HepG2 (cell line): ENCODE data around the gene NHLRC3. TPM values are rescaled to one million over a fixed set of nuclear protein-coding genes. Genes with fewer than 3 reads are reported as not detected.
A peak's percentile ranks its signal among the peaks of the same experiment; 100 is the strongest.

ENCODE experiments used
- EHMT2 ChIP-seq: fragments of 200-600 bp; sonication (generic); IDR thresholded peaks from 2 replicates; pipeline ENCODE4 v1.7.0; 2017; ENCODE audit warnings: antibody characterized with exemption, low read depth, low read length, borderline replicate concordance
- JUN ChIP-seq: sonication (generic); formaldehyde crosslinking; IDR thresholded peaks from 2 replicates; pipeline ENCODE4 v1.4.0; 2020; ENCODE audit warnings: mild to moderate bottlenecking, missing genetic modification reagents
- KLF12 ChIP-seq: sonication (generic); formaldehyde crosslinking; IDR thresholded peaks from 2 replicates; pipeline ENCODE4 v1.4.0; 2020; ENCODE audit warnings: missing genetic modification reagents, borderline replicate concordance
- KLF13 ChIP-seq: sonication (generic); formaldehyde crosslinking; IDR thresholded peaks from 2 replicates; pipeline ENCODE4 v1.4.0; 2020; ENCODE audit warnings: mild to moderate bottlenecking, missing genetic modification reagents
- RCOR2 ChIP-seq: IDR thresholded peaks from 2 replicates; pipeline ENCODE4 v1.6.1; 2016; ENCODE audit warnings: missing biosample characterization, missing genetic modification reagents
- SIX4 ChIP-seq: sonication (generic); formaldehyde crosslinking; IDR thresholded peaks from 2 replicates; pipeline ENCODE4 v1.4.0; 2020; ENCODE audit warnings: missing genetic modification reagents
- SOX5 ChIP-seq: IDR thresholded peaks from 2 replicates; pipeline ENCODE4 v1.6.1; 2016; ENCODE audit warnings: borderline replicate concordance
- ZNF12 ChIP-seq: sonication (generic); formaldehyde crosslinking; IDR thresholded peaks from 2 replicates; pipeline ENCODE4 v1.5.0; 2020; ENCODE audit warnings: missing genetic modification reagents
- ZNF121 ChIP-seq: sonication (generic); formaldehyde crosslinking; IDR thresholded peaks from 2 replicates; pipeline ENCODE4 v1.5.0; 2020; ENCODE audit warnings: mild to moderate bottlenecking, missing genetic modification reagents
- ZNF260 ChIP-seq: sonication (generic); formaldehyde crosslinking; IDR thresholded peaks from 2 replicates; pipeline ENCODE4 v1.4.0; 2020; ENCODE audit warnings: missing genetic modification reagents, low read depth, mild to moderate bottlenecking, borderline replicate concordance
- ZNF263 ChIP-seq: sonication (generic); formaldehyde crosslinking; IDR thresholded peaks from 2 replicates; pipeline ENCODE4 v1.4.0; 2020; ENCODE audit warnings: missing genetic modification reagents
- ZNF589 ChIP-seq: sonication (generic); formaldehyde crosslinking; conservative IDR thresholded peaks from 2 replicates; pipeline ENCODE4 v1.8.0; 2022; ENCODE audit warnings: mild to moderate bottlenecking, moderate library complexity, missing genetic modification reagents
- polyA plus RNA-seq, 8 experiments: library from polyadenylated mRNA; depleted of rRNA in 3 of 8; stranded (reverse) in 7 of 8; unstranded in 1 of 8; fragments of >200 nt; fragmentation: Illumina TruSeq in 4 of 8; extraction: Trizol in 4 of 8; gene quantifications; 2 replicates each; pipeline versions ENCODE4 v1.2.1 to v1.2.3, GENCODE V29; 2011 to 2016; ENCODE audit warnings: low read depth in 4 of 8, missing spikeins in 1 of 8, mixed read lengths in 1 of 8; ENCODE audit not compliant: insufficient read depth in 1 of 8
- total RNA-seq, 5 experiments: library from RNA; depleted of rRNA; stranded (reverse); fragments of >200 nt; fragmentation: Illumina TruSeq; extraction: Trizol; gene quantifications; 2 replicates each; pipeline ENCODE4 v1.2.3, GENCODE V29; 2016; ENCODE audit warnings: low read depth in 1 of 5
- TF ChIP-seq, protein P1 (sequence below): sonication (generic); formaldehyde crosslinking; IDR thresholded peaks from 2 replicates; pipeline ENCODE4 v1.4.0; 2020; ENCODE audit warnings: missing genetic modification reagents
- TF ChIP-seq, protein P2 (sequence below): IDR thresholded peaks from 2 replicates; pipeline ENCODE4 v1.6.1; 2012; ENCODE audit warnings: inconsistent platforms
- TF ChIP-seq, protein P3 (sequence below): IDR thresholded peaks from 2 replicates; pipeline ENCODE4 v1.6.1; 2016; ENCODE audit warnings: mild to moderate bottlenecking, missing biosample characterization, missing genetic modification reagents
- TF ChIP-seq, protein P4 (sequence below): sonication (generic); formaldehyde crosslinking; IDR thresholded peaks from 2 replicates; pipeline ENCODE4 v1.5.0; 2020; ENCODE audit warnings: missing genetic modification reagents, mild to moderate bottlenecking, borderline replicate concordance
- TF ChIP-seq, protein P5 (sequence below): sonication (generic); formaldehyde crosslinking; IDR thresholded peaks from 2 replicates; pipeline ENCODE4 v1.9.0; 2021; ENCODE audit warnings: mild to moderate bottlenecking, missing genetic modification reagents

NHLRC3 gene
- total and polyA plus RNA-seq, 2 of the 13 experiments (the other 11 are each of a cell fraction or from before 2014, with no cell fraction given), result 19.9 to 29.8 TPM

DNA sequence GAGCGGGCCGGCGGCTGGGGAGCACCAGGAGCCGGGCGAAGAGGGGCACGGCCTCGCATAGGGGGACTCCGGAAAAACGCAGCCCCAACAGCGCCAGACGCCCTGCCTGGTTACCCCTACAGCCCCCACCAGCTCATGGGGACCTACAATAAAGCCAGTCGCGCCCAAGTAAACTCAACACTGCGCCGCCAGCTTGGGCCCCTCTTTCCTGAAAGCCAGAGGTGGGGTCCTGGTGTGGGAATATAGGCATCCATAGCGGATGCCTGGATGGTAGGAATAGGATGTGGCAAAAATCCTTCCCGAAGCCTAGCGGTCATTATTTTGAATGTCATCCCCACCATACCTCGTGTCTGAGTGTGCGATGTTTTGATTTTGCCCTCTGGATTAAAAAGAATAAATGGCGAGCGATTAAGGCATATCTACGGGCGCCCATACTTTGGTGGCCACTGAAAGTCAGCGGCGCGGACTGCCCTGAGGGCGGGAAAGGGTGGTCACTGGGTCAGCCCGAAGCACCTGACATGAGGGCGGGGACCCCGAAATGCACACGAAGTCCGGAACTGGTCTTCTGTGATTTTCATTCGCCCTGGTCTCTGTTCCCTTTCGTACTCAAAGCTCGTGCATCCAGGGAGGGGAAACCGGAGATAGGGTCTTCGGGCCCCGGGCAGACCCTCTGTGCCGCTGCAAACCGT is at the start of gene NHLRC3, which contains the start of gene PROSER1 (continued):
- TF ChIP-seq KLF13 (CRISPR knock-in tag) (no peak), ZNF121 (no peak), SIX4 (CRISPR knock-in tag) (0 out of 2 replicates have a peak, but pooled peaks have one; percentile 15), SOX5 (CRISPR knock-in tag) (no peak), ZNF589 (CRISPR knock-in tag) (no peak), ZNF12 (peak; percentile 10; the same call in 1 of the 2 replicates), ZNF263 (peak; percentile 98), ZNF260 (CRISPR knock-in tag) (no peak), KLF12 (CRISPR knock-in tag) (peak; percentile 59; the same call in 1 of the 2 replicates), RCOR2 (CRISPR knock-in tag) (no peak; the same call in 1 of the 2 replicates), JUN (CRISPR knock-in tag) (no peak), EHMT2 (no peak)
- TF ChIP-seq, protein P1, sequence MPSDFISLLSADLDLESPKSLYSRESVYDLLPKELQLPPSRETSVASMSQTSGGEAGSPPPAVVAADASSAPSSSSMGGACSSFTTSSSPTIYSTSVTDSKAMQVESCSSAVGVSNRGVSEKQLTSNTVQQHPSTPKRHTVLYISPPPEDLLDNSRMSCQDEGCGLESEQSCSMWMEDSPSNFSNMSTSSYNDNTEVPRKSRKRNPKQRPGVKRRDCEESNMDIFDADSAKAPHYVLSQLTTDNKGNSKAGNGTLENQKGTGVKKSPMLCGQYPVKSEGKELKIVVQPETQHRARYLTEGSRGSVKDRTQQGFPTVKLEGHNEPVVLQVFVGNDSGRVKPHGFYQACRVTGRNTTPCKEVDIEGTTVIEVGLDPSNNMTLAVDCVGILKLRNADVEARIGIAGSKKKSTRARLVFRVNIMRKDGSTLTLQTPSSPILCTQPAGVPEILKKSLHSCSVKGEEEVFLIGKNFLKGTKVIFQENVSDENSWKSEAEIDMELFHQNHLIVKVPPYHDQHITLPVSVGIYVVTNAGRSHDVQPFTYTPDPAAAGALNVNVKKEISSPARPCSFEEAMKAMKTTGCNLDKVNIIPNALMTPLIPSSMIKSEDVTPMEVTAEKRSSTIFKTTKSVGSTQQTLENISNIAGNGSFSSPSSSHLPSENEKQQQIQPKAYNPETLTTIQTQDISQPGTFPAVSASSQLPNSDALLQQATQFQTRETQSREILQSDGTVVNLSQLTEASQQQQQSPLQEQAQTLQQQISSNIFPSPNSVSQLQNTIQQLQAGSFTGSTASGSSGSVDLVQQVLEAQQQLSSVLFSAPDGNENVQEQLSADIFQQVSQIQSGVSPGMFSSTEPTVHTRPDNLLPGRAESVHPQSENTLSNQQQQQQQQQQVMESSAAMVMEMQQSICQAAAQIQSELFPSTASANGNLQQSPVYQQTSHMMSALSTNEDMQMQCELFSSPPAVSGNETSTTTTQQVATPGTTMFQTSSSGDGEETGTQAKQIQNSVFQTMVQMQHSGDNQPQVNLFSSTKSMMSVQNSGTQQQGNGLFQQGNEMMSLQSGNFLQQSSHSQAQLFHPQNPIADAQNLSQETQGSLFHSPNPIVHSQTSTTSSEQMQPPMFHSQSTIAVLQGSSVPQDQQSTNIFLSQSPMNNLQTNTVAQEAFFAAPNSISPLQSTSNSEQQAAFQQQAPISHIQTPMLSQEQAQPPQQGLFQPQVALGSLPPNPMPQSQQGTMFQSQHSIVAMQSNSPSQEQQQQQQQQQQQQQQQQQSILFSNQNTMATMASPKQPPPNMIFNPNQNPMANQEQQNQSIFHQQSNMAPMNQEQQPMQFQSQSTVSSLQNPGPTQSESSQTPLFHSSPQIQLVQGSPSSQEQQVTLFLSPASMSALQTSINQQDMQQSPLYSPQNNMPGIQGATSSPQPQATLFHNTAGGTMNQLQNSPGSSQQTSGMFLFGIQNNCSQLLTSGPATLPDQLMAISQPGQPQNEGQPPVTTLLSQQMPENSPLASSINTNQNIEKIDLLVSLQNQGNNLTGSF (CRISPR knock-in tag), result peak; percentile 73; the same call in 1 of the 2 replicates
- TF ChIP-seq, protein P2, sequence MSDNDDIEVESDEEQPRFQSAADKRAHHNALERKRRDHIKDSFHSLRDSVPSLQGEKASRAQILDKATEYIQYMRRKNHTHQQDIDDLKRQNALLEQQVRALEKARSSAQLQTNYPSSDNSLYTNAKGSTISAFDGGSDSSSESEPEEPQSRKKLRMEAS, result peak; percentile 94
- TF ChIP-seq, protein P3, sequence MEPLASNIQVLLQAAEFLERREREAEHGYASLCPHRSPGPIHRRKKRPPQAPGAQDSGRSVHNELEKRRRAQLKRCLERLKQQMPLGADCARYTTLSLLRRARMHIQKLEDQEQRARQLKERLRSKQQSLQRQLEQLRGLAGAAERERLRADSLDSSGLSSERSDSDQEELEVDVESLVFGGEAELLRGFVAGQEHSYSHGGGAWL (CRISPR knock-in tag), result no peak; the same call in 1 of the 2 replicates
- TF ChIP-seq, protein P4, sequence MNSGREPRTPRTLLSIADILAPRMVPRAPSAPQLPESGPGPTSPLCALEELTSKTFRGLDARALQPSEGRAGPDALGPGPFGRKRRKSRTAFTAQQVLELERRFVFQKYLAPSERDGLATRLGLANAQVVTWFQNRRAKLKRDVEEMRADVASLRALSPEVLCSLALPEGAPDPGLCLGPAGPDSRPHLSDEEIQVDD (CRISPR knock-in tag), result no peak
- TF ChIP-seq, protein P5, sequence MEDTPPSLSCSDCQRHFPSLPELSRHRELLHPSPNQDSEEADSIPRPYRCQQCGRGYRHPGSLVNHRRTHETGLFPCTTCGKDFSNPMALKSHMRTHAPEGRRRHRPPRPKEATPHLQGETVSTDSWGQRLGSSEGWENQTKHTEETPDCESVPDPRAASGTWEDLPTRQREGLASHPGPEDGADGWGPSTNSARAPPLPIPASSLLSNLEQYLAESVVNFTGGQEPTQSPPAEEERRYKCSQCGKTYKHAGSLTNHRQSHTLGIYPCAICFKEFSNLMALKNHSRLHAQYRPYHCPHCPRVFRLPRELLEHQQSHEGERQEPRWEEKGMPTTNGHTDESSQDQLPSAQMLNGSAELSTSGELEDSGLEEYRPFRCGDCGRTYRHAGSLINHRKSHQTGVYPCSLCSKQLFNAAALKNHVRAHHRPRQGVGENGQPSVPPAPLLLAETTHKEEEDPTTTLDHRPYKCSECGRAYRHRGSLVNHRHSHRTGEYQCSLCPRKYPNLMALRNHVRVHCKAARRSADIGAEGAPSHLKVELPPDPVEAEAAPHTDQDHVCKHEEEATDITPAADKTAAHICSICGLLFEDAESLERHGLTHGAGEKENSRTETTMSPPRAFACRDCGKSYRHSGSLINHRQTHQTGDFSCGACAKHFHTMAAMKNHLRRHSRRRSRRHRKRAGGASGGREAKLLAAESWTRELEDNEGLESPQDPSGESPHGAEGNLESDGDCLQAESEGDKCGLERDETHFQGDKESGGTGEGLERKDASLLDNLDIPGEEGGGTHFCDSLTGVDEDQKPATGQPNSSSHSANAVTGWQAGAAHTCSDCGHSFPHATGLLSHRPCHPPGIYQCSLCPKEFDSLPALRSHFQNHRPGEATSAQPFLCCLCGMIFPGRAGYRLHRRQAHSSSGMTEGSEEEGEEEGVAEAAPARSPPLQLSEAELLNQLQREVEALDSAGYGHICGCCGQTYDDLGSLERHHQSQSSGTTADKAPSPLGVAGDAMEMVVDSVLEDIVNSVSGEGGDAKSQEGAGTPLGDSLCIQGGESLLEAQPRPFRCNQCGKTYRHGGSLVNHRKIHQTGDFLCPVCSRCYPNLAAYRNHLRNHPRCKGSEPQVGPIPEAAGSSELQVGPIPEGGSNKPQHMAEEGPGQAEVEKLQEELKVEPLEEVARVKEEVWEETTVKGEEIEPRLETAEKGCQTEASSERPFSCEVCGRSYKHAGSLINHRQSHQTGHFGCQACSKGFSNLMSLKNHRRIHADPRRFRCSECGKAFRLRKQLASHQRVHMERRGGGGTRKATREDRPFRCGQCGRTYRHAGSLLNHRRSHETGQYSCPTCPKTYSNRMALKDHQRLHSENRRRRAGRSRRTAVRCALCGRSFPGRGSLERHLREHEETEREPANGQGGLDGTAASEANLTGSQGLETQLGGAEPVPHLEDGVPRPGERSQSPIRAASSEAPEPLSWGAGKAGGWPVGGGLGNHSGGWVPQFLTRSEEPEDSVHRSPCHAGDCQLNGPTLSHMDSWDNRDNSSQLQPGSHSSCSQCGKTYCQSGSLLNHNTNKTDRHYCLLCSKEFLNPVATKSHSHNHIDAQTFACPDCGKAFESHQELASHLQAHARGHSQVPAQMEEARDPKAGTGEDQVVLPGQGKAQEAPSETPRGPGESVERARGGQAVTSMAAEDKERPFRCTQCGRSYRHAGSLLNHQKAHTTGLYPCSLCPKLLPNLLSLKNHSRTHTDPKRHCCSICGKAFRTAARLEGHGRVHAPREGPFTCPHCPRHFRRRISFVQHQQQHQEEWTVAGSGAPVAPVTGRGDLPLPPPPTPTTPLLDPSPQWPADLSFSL (CRISPR knock-in tag), result no peak
